ENCODE data around the gene PYGM.
"Not testable (repeated sequence)": the region's sequence is repeated elsewhere in the genome, so short reads cannot be mapped to it uniquely, and the experiment has no call there.

- TF ChIP-seq EZH2 (IDR thresholded peaks at IDR 0.05; ENCODE audit: low read depth, unreplicated experiment); CTCF (conservative IDR thresholded peaks at IDR 0.05; ENCODE audit: low read depth in 2 of 2); STAT1 (IDR thresholded peaks at IDR 0.05; ENCODE audit: unreplicated experiment); POLR2AphosphoS5 (IDR thresholded peaks at IDR 0.05; ENCODE audit: low read depth); ETS1 (IDR thresholded peaks at IDR 0.05); JUNB (IDR thresholded peaks at IDR 0.05; ENCODE audit: unreplicated experiment); EZH2phosphoT487 (IDR thresholded peaks at IDR 0.05; ENCODE audit: unreplicated experiment); CREB1 (CRISPR knock-in tag; IDR thresholded peaks at IDR 0.05; ENCODE audit: low read depth); ZNF114 (CRISPR knock-in tag; IDR thresholded peaks at IDR 0.05); REST (IDR thresholded peaks at IDR 0.05; ENCODE audit: unreplicated experiment); ZNF331 (CRISPR knock-in tag; IDR thresholded peaks at IDR 0.05; ENCODE audit: low read depth); NANOG (IDR thresholded peaks at IDR 0.05; ENCODE audit: borderline replicate concordance); ZNF462 (CRISPR knock-in tag; IDR thresholded peaks at IDR 0.05): not testable (repeated sequence)
Measured at GRCh38 chr11:64701956-64702355, 57.8 kb downstream of the PYGM start.

Data from GM23338 (cell line).